NCI-H1694 treated with DMSO at 0.1 percent for 48 hours (cell line): ENCODE data around the gene ADAMTSL5.
"Not testable (repeated sequence)": the region's sequence is repeated elsewhere in the genome, so short reads cannot be mapped to it uniquely, and the experiment has no call there.

ENCODE experiments used
- DNase-seq: peaks from one replicate; lab custom pipeline; 2025; lab: John Stamatoyannopoulos, UW

The ADAMTSL5 gene

GRCh38 chr19:1530856-1531255, 18.0 kb upstream of the ADAMTSL5 start:
- DNase-seq = not testable (repeated sequence)

DNA sequence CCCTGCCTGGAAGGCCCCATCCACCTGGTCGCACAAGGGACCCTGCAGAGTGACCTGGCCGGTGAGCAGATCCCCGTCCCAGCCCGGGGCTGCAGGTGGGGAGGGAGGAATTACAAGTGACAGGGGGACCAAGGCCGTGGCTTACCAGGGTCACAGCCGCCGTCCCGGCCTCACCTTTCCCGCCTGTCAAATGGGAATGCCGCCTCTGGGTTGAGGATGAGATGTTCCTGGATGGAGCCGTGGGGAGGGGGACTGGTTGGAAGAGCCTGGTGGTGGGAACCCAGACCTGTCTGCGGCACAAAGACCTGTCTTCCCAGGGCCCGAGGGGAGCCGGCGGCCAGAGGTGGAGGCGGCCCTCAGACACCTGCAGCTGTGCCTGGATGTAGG, 16.6 kb upstream of the ADAMTSL5 start:
- DNase-seq = no peak

DNA sequence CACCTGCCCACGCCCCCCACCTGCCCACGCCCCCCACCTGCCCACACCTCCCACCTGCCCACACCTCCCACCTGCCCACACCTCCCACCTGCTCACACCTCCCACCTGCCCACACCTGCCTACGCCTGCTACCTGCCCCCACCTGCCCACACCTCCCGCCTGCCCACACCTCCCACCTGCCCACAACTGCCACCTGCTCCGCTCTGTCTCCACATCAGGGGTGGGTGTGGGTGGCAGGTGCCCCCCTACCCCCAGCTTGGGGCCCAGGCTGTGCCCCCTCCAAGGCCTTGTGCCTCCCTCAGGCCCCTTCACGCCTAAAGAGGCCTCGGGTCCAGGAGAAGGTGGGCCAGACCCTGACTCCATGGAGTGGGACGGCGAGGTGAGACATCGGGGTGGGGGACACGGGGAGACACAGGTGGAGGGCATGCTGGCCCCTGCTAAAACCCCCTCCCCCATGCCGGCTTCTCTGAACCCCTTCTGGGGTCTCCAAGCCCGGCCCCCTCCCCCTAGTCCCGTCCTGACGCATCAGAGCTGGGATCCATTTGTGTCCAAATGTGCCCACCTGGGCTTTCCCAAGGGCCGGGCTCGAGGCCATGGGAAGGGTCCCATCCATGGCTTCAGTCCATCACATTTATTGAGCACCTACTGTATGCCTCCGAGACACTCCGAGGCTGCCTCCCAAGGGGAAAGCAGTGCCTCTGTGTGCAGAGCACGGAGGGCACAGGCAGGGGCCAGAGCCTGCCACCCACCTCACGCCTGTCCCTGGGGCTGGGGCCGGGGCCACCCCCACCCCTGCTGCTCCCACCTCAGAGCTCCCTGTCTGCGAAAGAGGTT, 16.0 kb upstream of the ADAMTSL5 start:
- no peak for DNase-seq

- DNase-seq = no peak
These were observed 15.0 kb upstream of the ADAMTSL5 start for GRCh38 chr19:1527650-1528309.

DNA sequence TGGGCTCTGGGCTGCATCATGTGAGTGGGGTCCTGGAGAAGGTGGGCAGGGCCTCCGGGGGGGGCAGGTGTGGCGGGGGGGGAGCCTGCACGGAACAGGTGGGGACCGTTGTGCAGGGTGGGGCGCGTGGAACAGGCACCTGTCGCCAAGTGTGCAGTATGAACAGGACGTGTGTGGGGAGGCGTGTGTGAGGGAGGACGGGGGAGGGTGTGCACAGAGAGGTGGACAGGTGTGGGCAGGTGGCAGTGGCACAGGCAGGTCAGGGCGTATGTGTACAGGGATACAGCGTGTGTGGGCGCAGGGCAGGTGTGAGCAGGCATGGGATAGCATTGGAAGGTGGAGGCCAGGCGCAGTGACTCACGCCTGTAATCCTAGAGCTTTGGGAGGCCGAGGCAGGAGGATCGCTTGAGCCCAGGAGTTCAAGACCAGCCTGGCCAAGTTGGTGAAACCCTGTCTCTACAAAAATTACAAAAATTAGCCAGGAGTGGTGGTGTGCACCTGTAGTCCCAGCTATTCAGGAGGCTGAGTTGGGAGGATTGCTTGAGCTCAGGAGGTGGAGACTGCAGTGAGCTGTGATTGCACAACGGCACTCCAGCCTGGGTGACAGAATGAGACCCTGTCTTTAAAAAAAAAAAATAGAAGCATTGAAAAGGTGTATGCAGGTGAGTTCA, 14.3 kb upstream of the ADAMTSL5 start:
- DNase-seq = no peak

- DNase-seq = no peak
These were observed 13.4 kb upstream of the ADAMTSL5 start for GRCh38 chr19:1526066-1526778.

- no peak for DNase-seq
These were observed 12.5 kb upstream of the ADAMTSL5 start for GRCh38 chr19:1525343-1525742.

DNA sequence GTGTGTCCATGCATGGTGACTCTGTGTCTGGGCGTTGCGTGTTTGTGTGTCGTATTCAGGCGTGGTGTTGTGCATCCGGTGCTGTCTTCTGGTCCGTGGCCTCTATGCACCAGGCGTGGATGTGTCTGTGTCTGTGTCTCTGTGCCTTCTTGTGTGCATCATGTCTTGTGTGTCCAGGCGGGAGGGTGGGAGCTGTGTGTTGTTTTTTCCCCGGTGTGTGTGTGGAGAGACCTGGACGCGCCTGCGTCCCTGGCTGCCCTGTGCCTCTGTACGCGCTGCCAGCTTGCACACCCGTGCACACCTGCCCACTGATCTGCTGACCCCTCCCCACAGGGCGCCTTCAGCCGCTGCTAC, 12.1 kb upstream of the ADAMTSL5 start:
- DNase-seq = no peak

GRCh38 chr19:1524287-1524971, 11.6 kb upstream of the ADAMTSL5 start:
- no peak for DNase-seq

- no peak for DNase-seq
These were observed 10.8 kb upstream of the ADAMTSL5 start, which contains the start of gene PLK5 for GRCh38 chr19:1523412-1524286. TSS of gene PLK5 (plus strand) at chr19:1524077. CDS start at chr19:1526997, 2,920 bp downstream.

GRCh38 chr19:1522838-1523237, 10.0 kb upstream of the ADAMTSL5 start:
- DNase-seq = no peak

DNA sequence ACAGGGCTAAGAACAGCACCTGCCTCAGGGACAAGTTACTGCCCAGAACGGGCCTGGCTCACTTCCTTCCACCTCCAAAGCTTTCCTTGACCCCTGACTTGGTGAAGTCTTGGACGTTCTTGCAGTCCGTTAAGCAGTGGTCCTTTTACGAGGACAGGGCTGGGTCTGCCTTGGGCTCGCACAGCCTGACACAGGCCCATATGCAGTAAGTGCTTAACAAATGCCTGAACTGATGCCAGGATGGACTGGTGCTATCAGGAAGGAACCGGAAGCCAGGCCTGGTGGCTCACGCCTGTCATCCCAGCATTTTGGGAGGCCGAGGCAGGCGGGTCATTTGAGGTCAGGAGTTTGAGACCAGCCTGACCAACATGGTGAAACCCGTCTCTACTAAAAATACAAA, 9.2 kb upstream of the ADAMTSL5 start:
- DNase-seq = no peak

DNA sequence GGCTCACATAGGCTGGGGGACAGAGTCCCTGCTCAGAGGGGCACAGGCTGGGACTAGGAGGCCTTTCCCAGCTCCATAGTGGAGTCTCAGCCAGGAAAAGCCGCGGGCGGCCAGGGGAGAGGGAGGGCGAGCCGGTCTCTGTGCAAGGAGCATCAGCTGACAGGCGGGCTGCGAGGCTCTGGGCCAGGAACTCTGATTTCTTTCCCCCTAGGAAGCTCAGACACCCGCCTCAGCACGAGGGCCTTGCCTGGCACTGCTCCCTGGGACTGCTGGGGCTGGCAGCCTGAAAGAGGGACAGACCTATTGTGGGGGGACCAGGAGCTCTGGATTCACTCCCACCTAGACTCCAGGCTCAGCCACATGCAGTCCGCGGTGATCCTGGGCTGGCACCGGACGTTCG, 8.8 kb upstream of the ADAMTSL5 start:
- no peak for DNase-seq

- DNase-seq = no peak
These were observed 7.5 kb upstream of the ADAMTSL5 start for GRCh38 chr19:1520203-1520780.

DNA sequence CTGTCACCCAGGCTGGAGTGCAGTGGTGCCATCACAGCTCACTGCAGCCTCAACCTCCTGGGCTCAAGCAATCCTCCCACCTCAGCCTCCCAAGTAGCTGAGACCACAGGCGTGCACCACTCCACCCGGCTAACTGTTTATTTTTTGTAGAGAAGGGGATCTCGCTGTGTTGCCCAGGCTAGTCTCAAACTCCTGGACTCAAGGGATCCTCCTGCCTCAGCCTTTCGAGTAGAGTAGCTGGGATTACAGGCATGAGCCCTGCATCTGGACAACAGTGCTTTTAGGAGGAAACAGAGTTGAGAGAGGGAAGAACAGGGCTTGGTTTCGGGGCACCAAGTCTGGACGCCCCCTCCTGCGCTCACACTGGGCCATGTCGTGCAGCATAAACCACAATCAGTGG, 7.0 kb upstream of the ADAMTSL5 start:
- not testable (repeated sequence) for DNase-seq

DNA sequence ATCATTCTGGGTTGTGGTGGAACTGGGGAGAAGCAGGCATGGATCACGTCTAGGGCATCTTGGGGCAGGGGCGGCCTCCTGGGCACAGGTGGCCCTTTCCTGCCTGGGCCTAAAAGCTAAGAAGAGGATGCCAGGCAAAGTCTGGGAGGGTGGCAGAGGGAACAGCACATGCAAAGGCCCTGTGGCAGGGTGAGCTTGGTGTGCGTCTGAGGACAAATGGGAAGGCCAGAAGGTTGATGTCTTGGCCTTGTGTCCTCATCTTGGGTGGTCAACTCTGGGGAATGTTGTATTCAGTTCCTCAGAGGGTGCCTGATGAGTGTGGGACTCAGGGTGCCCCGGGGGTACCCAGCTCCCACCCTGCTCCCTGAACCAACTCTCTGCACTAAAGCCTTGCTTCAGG, 5.7 kb upstream of the ADAMTSL5 start:
- DNase-seq = no peak

- no peak for DNase-seq
These were observed 3.6 kb upstream of the ADAMTSL5 start for GRCh38 chr19:1516395-1516753.

GRCh38 chr19:1514986-1515721, 2.3 kb upstream of the ADAMTSL5 start:
- no peak for DNase-seq

DNA sequence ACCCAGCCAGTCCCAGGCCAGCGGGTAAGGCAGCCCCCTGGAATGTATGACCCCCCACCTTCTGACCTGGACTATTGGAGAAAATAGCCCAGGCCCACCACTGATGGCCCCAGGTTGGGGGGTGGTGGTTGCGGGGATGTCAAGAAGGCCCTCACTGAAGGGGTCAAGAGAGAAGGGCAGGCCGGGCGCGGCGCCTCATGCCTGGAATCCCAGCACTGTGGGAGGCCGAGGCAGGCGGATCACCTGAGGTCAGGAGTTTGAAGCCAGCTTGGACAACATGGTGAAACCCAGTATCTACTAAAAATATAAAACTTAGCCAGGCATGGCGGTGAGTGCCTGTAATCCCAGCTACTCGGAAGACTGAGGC, 1.5 kb upstream of the ADAMTSL5 start:
- DNase-seq = no peak
